Measurements from ENCODE around the gene AGT. TPM values are rescaled to one million over a fixed set of nuclear protein-coding genes. Genes with fewer than 3 reads are reported as not detected.

AGT gene
- total RNA-seq (2021) (not detected in 2 replicates), Bru-seq, nascent RNA (percentile 8 among the genes with signal in this experiment), BruChase-seq, experiment 1, labeled RNA remaining after a 2-hour chase (not detected), BruChase-seq, experiment 2, labeled RNA remaining after a 6-hour chase (not detected)
- long read RNA-seq = 0 reads

DNA sequence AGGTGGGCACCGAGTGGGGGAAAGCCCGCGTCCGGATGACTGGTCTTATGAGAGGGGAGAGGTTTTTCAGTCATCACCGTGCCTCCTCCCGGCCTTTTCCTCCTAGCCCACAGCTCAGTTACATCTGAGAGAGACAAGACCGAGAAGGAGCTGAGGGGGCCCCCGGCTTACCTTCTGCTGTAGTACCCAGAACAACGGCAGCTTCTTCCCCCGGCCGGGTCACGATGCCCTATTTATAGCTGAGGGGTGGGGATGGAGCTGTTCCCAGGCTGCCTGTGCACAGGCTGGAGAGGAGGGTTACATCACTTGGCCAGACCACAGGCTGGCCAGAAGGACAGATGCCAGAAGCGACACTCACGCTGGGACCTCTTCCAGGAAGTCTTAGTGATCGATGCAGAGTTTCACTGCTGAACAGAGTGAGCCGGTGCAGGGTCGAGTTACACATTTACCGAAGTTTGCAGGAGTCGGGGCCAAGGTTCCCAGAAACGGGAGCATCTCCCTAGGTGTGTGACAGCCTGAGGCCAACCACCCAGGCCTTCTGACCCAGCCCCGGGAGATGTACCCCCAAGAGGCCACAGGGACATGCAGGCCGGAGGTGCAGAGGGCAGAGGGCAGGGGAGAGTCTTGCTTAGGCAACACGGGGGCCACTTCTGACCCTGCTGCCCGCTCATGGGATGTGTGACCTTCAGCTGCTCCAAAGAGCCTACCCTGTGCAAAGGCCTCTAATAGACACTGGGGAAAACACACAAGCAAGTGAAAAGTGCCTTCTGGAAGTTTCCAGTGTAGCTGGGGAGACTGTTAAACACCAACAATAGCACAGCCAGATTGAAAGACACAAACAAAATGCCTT lies at the start of gene AGT:
Gene AGT, minus strand, starts transcription at position 208 of the 850 bp plus-strand sequence. CDS start 3,299 bp downstream, outside the sequence.
- Histone ChIP-seq H3F3A (ENCODE audit: insufficient read depth, low read depth) (no peaks in the 10 kb centered on the region), H3K4me3 (no peak within 1 kb of the TSS), H3K27ac (no peak within 1 kb of the TSS), H3K9me3 (ENCODE audit: insufficient read depth, low read depth) (no peaks in the 10 kb centered on the region), H3K36me3 (ENCODE audit: low read depth) (no peaks in the 10 kb centered on the region), H4K20me1 (ENCODE audit: insufficient read depth) (no peaks in the 10 kb centered on the region), H2AFZ (no peak within 1 kb of the TSS), H3K27me3 (ENCODE audit: insufficient read depth, low read depth) (no peaks in the 10 kb centered on the region), H3K79me2 (ENCODE audit: low read depth) (no peaks in the 10 kb centered on the region), H3K9me2 (ENCODE audit: insufficient read depth) (no peaks in the 10 kb centered on the region), H3K4me1 (replicated peaks; ENCODE audit: insufficient read depth) (no peaks in the 10 kb centered on the region; the same call in 1 of the 2 replicates), H3K4me2 (peak within 1 kb of the TSS; percentile 13; the same call in 1 of the 2 replicates)
- no TSS peak for BruUV-seq (replicated peaks)
- peak; percentile 15 to 50 for DNase-seq
- ChIA-PET CTCF (interaction anchor here (0.6 kb wide), 1 partner anchor 35 kb away, joined by 3 read pairs; no protein-coding TSS in a partner anchor), POLR2A (ENCODE audit: unreplicated experiment) (no interaction called here)
- intact Hi-C loops (cut with micrococcal nuclease; ENCODE audit: unreplicated experiment) = no loop called here
- no peak for TF ChIP-seq EZH2 (IDR thresholded peaks at IDR 0.05; ENCODE audit: low read depth)
- TF ChIP-seq, protein P1, sequence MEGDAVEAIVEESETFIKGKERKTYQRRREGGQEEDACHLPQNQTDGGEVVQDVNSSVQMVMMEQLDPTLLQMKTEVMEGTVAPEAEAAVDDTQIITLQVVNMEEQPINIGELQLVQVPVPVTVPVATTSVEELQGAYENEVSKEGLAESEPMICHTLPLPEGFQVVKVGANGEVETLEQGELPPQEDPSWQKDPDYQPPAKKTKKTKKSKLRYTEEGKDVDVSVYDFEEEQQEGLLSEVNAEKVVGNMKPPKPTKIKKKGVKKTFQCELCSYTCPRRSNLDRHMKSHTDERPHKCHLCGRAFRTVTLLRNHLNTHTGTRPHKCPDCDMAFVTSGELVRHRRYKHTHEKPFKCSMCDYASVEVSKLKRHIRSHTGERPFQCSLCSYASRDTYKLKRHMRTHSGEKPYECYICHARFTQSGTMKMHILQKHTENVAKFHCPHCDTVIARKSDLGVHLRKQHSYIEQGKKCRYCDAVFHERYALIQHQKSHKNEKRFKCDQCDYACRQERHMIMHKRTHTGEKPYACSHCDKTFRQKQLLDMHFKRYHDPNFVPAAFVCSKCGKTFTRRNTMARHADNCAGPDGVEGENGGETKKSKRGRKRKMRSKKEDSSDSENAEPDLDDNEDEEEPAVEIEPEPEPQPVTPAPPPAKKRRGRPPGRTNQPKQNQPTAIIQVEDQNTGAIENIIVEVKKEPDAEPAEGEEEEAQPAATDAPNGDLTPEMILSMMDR (conservative IDR thresholded peaks at IDR 0.05) = no peak

DNA sequence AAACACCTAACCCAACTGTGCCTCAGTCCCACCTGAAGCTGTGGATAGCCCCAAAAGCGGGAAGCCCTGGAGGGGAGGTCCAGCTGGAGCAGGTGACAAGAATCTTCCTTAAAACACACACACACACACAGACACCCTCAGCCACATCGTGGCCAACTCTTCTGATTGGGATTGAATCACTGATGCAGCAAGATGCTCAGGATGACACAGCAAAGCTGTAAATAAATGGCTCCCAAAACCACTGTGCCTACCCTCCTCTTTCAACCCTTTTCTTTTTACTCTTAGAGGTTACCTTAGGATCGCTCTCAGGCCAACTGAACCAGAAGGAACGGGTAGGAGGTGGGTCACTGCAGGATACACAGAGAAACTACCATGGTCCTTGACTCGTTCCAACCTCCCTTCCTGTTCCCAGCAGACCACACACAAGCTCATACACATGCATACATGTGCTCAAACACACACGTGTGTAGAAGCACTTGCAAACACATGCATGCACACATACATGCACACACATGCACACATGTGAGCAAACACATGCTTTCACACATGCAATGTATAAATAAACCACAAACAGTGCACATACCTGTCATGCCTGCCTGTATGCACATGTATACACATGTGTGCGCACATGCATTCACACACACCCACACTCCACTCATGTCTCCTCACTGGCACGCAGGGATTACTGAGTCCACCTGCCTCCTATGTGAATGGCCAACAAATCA lies 47.7 kb upstream of the AGT start:
- H3K4me2 ChIP-seq = no peak overlapping the region
- TF ChIP-seq, protein P1 (conservative IDR thresholded peaks at IDR 0.05) = no peak
- TF ChIP-seq EZH2 (IDR thresholded peaks at IDR 0.05; ENCODE audit: low read depth) = no peak
- CTCF ChIA-PET = no interaction called here
- no peaks in the 10 kb centered on the region for H3K27me3 ChIP-seq (ENCODE audit: insufficient read depth, low read depth)
- no peaks in the 10 kb centered on the region for H4K20me1 ChIP-seq (ENCODE audit: insufficient read depth)
- DNase-seq = no peak
- no peaks in the 10 kb centered on the region for H3K4me1 ChIP-seq (replicated peaks; ENCODE audit: insufficient read depth)
- no TSS peak for BruUV-seq (replicated peaks)
- H3K9me3 ChIP-seq (ENCODE audit: insufficient read depth, low read depth) = no peaks in the 10 kb centered on the region
- no peak overlapping the region for H3K4me3 ChIP-seq
- no peaks in the 10 kb centered on the region for H3K79me2 ChIP-seq (ENCODE audit: low read depth)
- intact Hi-C loops (cut with micrococcal nuclease; ENCODE audit: unreplicated experiment) = no loop called here
- no peak overlapping the region for H3K27ac ChIP-seq
- H2AFZ ChIP-seq = no peak overlapping the region
- H3K9me2 ChIP-seq (ENCODE audit: insufficient read depth) = no peaks in the 10 kb centered on the region
- POLR2A ChIA-PET (ENCODE audit: unreplicated experiment) = no interaction called here
- no peaks in the 10 kb centered on the region for H3F3A ChIP-seq (ENCODE audit: insufficient read depth, low read depth)
- H3K36me3 ChIP-seq (ENCODE audit: low read depth) = no peaks in the 10 kb centered on the region

DNA sequence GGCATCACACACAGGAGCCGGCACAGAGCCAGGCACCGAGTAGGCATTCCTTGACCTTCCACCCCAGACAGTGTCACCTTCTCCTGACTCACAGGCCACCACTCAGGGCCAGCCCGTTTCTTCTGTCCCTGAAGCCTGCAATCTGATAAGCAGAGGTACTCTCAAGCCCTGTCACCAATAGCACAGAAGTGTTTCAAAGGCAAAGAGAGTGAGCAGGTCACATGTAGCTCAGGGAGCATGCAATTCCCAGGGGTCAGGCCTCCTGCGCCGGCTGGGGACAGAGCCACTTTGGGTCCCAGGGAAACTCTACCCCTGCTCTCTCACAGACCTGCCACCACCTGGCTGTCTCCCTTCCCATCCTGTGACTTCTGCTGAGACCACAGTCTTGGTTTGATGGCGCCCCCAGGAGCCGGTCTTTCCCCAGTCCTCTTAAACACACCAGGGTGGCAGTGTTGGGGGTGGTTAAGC lies 46.5 kb upstream of the AGT start:
- no peak overlapping the region for H3K27ac ChIP-seq
- no peaks in the 10 kb centered on the region for H3K4me1 ChIP-seq (replicated peaks; ENCODE audit: insufficient read depth)
- intact Hi-C loops (cut with micrococcal nuclease; ENCODE audit: unreplicated experiment) = no loop called here
- H2AFZ ChIP-seq = no peak overlapping the region
- no peak overlapping the region for H3K4me2 ChIP-seq
- no peak for DNase-seq
- TF ChIP-seq, protein P1 (conservative IDR thresholded peaks at IDR 0.05) = no peak
- no peak for TF ChIP-seq EZH2 (IDR thresholded peaks at IDR 0.05; ENCODE audit: low read depth)
- H3K9me2 ChIP-seq (ENCODE audit: insufficient read depth) = no peaks in the 10 kb centered on the region
- BruUV-seq (replicated peaks) = no TSS peak
- H3K27me3 ChIP-seq (ENCODE audit: insufficient read depth, low read depth) = no peaks in the 10 kb centered on the region
- no peaks in the 10 kb centered on the region for H3K79me2 ChIP-seq (ENCODE audit: low read depth)
- no peaks in the 10 kb centered on the region for H4K20me1 ChIP-seq (ENCODE audit: insufficient read depth)
- ChIA-PET POLR2A (ENCODE audit: unreplicated experiment) (no interaction called here), CTCF (no interaction called here)
- no peak overlapping the region for H3K4me3 ChIP-seq
- no peaks in the 10 kb centered on the region for H3F3A ChIP-seq (ENCODE audit: insufficient read depth, low read depth)
- no peaks in the 10 kb centered on the region for H3K9me3 ChIP-seq (ENCODE audit: insufficient read depth, low read depth)
- no peaks in the 10 kb centered on the region for H3K36me3 ChIP-seq (ENCODE audit: low read depth)

Measured in PC-9 (cell line).